T-helper 2 cell treated with Interferon-gamma antibody and Interleukin-4, amounts not matched to agents 100 ng/mL and 5 ng/mL, for 36 hours (primary cell): ENCODE data around the gene COASY. TPM values are rescaled to one million over a fixed set of nuclear protein-coding genes. Genes with fewer than 3 reads are reported as not detected.

Experiments
- intact Hi-C: fragments of 100-400 bp; cut with micrococcal nuclease; formaldehyde crosslinking; loops from one replicate; pipeline ENCODE4 v1.15.1; 2023
- total RNA-seq: library from RNA; stranded (reverse); gene quantifications from 2 replicates; pipeline ENCODE4 v1.2.3, GENCODE V29; 2022

COASY gene
- total RNA-seq, 1 donor from 2014 or later = 90.0 TPM

DNA sequence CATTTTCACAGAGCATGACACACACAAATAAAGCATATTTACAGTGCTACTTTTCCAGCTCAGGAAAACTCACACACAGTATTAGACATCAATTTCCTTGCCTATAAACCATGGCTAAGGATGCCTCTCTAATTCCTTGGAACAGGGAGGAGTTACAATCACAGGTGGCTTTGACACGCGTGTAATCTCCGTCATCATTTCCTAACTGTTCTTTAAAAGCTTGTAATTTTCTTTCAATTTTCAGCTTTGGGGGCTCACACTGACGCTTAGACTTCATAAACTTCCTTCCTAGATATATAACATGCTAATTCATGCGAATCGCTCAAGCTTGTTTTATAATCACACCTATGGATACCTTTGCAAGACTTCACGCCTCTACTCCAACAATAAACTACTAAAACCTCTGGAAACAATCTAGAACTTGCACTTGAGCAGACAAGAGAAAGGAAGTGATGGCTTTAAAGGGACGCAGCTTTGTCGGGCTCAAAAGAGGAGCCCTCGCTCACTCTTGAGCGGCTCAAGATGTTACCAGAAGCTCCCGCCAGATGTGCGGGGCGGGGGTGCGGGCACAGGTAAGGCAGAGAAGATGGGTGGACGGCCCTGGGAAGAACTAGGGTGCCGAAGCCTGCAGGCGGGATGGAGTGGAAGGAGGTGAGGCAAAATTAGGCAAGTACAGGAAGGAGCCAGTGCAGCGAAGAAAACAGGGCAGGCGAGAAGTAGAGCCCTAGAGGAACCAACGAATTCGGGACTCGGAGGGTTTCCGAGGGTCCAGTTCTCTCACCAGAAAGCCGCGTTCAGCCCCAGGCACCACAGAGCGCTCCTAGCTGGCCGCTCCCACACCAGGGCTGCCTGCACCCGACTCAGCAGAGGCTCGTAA, 46.6 kb downstream of the COASY start:
- intact Hi-C loops = loop anchor here (1.0 to 2.0 kb wide), 4 partner anchors 30 to 136 kb away; partner anchors contain the start of gene EZH1

- intact Hi-C loops = loop anchor here (1.0 to 2.0 kb wide), 4 partner anchors 31 to 136 kb away; partner anchors contain the start of gene EZH1
Measured at GRCh38 chr17:42609182-42609813, 47.4 kb downstream of the COASY start, which contains the start of the genes RETREG3 and TUBG1. Gene RETREG3, minus strand, starts transcription at chr17:42609374. Its CDS starts 50 bp downstream, at chr17:42609324. Gene TUBG1, plus strand, starts transcription at chr17:42609683. Its CDS starts 55 bp downstream, at chr17:42609738.

- intact Hi-C loops = loop anchor here (1.0 to 2.0 kb wide), 4 partner anchors 32 to 135 kb away; partner anchors contain the start of gene EZH1
Measured at GRCh38 chr17:42609814-42610801, 48.2 kb downstream of the COASY start.

GRCh38 chr17:42612013-42612412, 50.1 kb downstream of the COASY start:
- intact Hi-C loops = no loop called here

- intact Hi-C loops = no loop called here
Measured at GRCh38 chr17:42613699-42614295, 51.8 kb downstream of the COASY start.

Other genes starting within 250 kb of the COASY start
- gene STAT3, start 173.7 kb upstream of the COASY start, total RNA-seq = 105 and 109 TPM in 2 replicates
- 3.5 TPM in 2 replicates for gene CAVIN1, start 138.9 kb upstream of the COASY start, total RNA-seq
- gene ATP6V0A1, start 103.3 kb upstream of the COASY start, total RNA-seq = 7.8 and 11.4 TPM in 2 replicates
- 18.3 and 18.5 TPM in 2 replicates for gene NAGLU, start 25.9 kb upstream of the COASY start, total RNA-seq
- 0.77 and 1.1 TPM in 2 replicates for gene HSD17B1, start 9.2 kb upstream of the COASY start, total RNA-seq
- 69.6 and 71.3 TPM in 2 replicates for gene MLX, start 5.0 kb downstream of the COASY start, total RNA-seq
- gene PSMC3IP, start 15.6 kb downstream of the COASY start, total RNA-seq = 17.7 and 18.9 TPM in 2 replicates
- 50.7 and 52.7 TPM in 2 replicates for gene RETREG3, start 47.2 kb downstream of the COASY start, total RNA-seq
- 66.8 and 67.6 TPM in 2 replicates for gene TUBG1, start 47.5 kb downstream of the COASY start, total RNA-seq
- 5.5 and 6.0 TPM in 2 replicates for gene TUBG2, start 97.1 kb downstream of the COASY start, total RNA-seq
- 0.27 and 0.36 TPM in 2 replicates for gene PLEKHH3, start 114.8 kb downstream of the COASY start, total RNA-seq
- 0.30 and 0.34 TPM in 2 replicates for gene CCR10, start 119.7 kb downstream of the COASY start, total RNA-seq
- gene CNTNAP1, start 120.4 kb downstream of the COASY start, total RNA-seq = 0.61 and 0.66 TPM in 2 replicates
- gene EZH1, start 182.9 kb downstream of the COASY start, total RNA-seq = 42.0 and 43.7 TPM in 2 replicates
- gene RAMP2, start 199.1 kb downstream of the COASY start, total RNA-seq = not detected in 2 replicates
- 68.9 and 69.5 TPM in 2 replicates for gene VPS25, start 211.3 kb downstream of the COASY start, total RNA-seq
- gene WNK4, start 218.5 kb downstream of the COASY start, total RNA-seq = 0.11 and 0.50 TPM in 2 replicates
- 48.9 and 51.3 TPM in 2 replicates for gene COA3, start 236.6 kb downstream of the COASY start, total RNA-seq
- not detected in 2 replicates for gene CNTD1, start 236.7 kb downstream of the COASY start, total RNA-seq